HG03064 (cell line): ENCODE data around the gene ATCAY.

Experiments
- ATAC-seq: cut with Tn5 transposase; IDR thresholded peaks from one replicate; pipeline ENCODE4 v1.9.1; 2021; ENCODE audit warnings: low read depth; ENCODE audit not compliant: unreplicated experiment

The ATCAY gene

GRCh38 chr19:3880471-3881271 is at the start of gene ATCAY:
Gene ATCAY (plus strand): TSS chr19:3880685. CDS start chr19:3885768, 5,083 bp downstream.
- no peak for ATAC-seq

GRCh38 chr19:3831601-3832000 is 48.9 kb upstream of the ATCAY start:
- no peak for ATAC-seq

GRCh38 chr19:3832001-3832400 is 48.5 kb upstream of the ATCAY start:
- ATAC-seq = no peak

GRCh38 chr19:3833578-3834348 is 46.7 kb upstream of the ATCAY start:
- no peak for ATAC-seq

- ATAC-seq = no peak
These were observed 46.0 kb upstream of the ATCAY start for GRCh38 chr19:3834349-3835054.

GRCh38 chr19:3835055-3835435 is 45.4 kb upstream of the ATCAY start:
- no peak for ATAC-seq

- ATAC-seq = no peak
These were observed 43.6 kb upstream of the ATCAY start for GRCh38 chr19:3836887-3837286.

GRCh38 chr19:3837332-3837731 is 43.2 kb upstream of the ATCAY start:
- no peak for ATAC-seq

GRCh38 chr19:3837922-3838321 is 42.6 kb upstream of the ATCAY start:
- ATAC-seq = no peak

- no peak for ATAC-seq
These were observed 41.8 kb upstream of the ATCAY start for GRCh38 chr19:3838661-3839060.

GRCh38 chr19:3839941-3840340 is 40.5 kb upstream of the ATCAY start:
- no peak for ATAC-seq

- ATAC-seq = no peak
These were observed 39.7 kb upstream of the ATCAY start for GRCh38 chr19:3840804-3841203.

GRCh38 chr19:3842948-3843347 is 37.5 kb upstream of the ATCAY start:
- no peak for ATAC-seq

- no peak for ATAC-seq
These were observed 35.9 kb upstream of the ATCAY start for GRCh38 chr19:3844596-3844995.

GRCh38 chr19:3849092-3849491 is 31.4 kb upstream of the ATCAY start:
- ATAC-seq = no peak

GRCh38 chr19:3849787-3850186 is 30.7 kb upstream of the ATCAY start:
- no peak for ATAC-seq

- no peak for ATAC-seq
These were observed 30.0 kb upstream of the ATCAY start for GRCh38 chr19:3850320-3850972.

GRCh38 chr19:3851254-3852176 is 29.0 kb upstream of the ATCAY start:
- no peak for ATAC-seq

- no peak for ATAC-seq
These were observed 28.3 kb upstream of the ATCAY start for GRCh38 chr19:3852177-3852511.
